Metanephros (tissue), 2 donors: ENCODE data around the gene RNU5D-1. TPM values are rescaled to one million over a fixed set of nuclear protein-coding genes. Genes with fewer than 3 reads are reported as not detected.

Experiments used
- small RNA-seq: library from RNA; depleted of rRNA; stranded (forward); fragments of <200 nt; gene quantifications from one replicate; pipeline ENCODE3, GENCODE V24; 2014; ENCODE audit warnings: low replicate concordance
- total RNA-seq: library from RNA; depleted of rRNA; stranded (reverse); fragments of >200 nt; gene quantifications from one replicate; pipeline ENCODE4 v1.2.3, GENCODE V29; 2014

Gene RNU5D-1
- not detected for total RNA-seq

DNA sequence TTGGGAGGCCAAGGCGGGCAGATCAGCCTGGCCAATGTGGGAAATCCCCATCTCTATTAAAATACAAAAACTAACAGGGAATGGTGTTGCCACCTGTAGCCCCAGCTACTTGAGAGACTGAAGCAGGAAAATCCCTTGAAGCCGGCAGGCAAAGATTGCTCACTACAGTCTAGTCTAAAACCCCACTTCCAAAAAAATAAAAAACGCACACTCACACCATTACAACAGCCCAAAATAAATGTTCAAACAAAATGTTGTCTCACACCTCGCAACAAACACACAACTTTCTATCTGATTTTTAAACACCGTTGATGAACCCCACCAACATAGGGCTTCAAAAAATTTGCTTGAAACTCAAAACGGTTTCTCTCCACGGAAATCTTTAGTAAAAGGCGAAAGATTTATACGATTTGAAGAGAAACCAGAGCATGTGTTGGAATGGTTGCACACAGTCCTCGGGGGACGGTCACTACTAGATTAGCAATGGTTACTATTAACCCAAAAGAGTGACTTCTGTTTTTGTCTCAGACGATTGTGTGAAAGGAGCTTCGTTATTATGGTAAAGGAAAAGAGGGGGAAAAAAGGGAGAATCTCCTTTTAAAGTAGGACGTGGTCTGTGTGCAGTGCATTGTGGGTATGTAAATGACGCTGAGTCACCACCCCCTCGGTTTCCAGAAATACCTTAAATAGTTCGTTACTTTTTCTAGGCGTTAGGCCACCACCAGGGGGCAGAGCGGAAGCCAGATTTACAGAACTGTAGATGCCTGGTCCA lies at the start of gene RNU5D-1:
Gene RNU5D-1, minus strand, starts transcription at position 430 of the 772 bp plus-strand sequence.

GRCh38 chr1:44775078-44775929 lies 44.3 kb upstream of the RNU5D-1 start, which contains the start of gene RPS8:
Gene RPS8, plus strand, starts transcription at chr1:44775540. Its CDS starts 57 bp downstream, at chr1:44775597.

GRCh38 chr1:44739307-44740178 lies 8.6 kb upstream of the RNU5D-1 start, which contains the start of gene KIF2C:
Gene KIF2C, plus strand, starts transcription at chr1:44739837. Its CDS starts 96 bp downstream, at chr1:44739933.

Small RNAs within 50 kb of the gene (small RNA-seq; reads per million reads assigned to genes)
- gene RNU5D-1 = 29.9 reads per million, percentile 96 among the genes with 10 or more reads in this experiment
- 4.4 reads per million, percentile 93 among the genes with 10 or more reads in this experiment for gene RNU5F-1
- 94.4 reads per million, percentile 97 among the genes with 10 or more reads in this experiment for gene SNORD38A
- gene SNORD38B = not detected
- 2,802 reads per million, percentile 100 among the genes with 10 or more reads in this experiment for gene SNORD46
- gene SNORD55 = not detected

Other genes starting within 250 kb of the RNU5D-1 start
- 8.0 TPM for gene TMEM53, start 56.7 kb downstream of the RNU5D-1 start, total RNA-seq
- gene ARMH1, start 56.5 kb downstream of the RNU5D-1 start, total RNA-seq = 4.3 TPM
- gene KIF2C, start 8.7 kb upstream of the RNU5D-1 start, total RNA-seq = 13.3 TPM
- 1,216 TPM for gene RPS8, start 44.4 kb upstream of the RNU5D-1 start, total RNA-seq
- gene BEST4, start 57.0 kb upstream of the RNU5D-1 start, total RNA-seq = 0.64 TPM
- 11.6 TPM for gene PLK3, start 69.2 kb upstream of the RNU5D-1 start, total RNA-seq
- not detected for gene DYNLT4, start 76.2 kb upstream of the RNU5D-1 start, total RNA-seq
- gene BTBD19, start 77.4 kb upstream of the RNU5D-1 start, total RNA-seq = 14.7 TPM
- gene PTCH2, start 112.1 kb upstream of the RNU5D-1 start, total RNA-seq = 4.0 TPM